Amniotic epithelial cell (primary cell): Measurements from ENCODE around the gene NAB2.

Source experiments
- DNase-seq: peaks from one replicate; pipeline ENCODE4 v3.0.0-alpha.2; 2010; ENCODE audit warnings: low read depth

NAB2 gene

DNA sequence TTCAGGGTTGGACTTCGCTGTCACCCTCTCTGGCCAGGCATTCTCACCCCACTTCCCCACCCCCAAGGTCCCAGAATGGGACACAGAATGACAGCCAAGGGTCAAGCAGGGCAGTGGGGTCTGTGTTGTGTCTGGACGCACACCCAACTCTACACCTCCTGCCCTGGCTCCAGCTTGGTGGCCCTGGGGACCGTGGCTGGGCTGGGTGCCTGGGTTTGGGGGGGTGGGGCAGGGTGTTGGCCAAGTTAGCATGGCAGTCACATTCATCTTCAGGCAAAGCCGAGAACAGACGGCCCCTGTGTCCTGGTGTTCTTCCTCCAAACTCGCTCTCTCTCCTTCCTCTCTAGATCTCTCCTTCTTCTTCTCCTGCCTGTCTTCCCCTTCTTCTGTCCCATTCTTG, 45.0 kb downstream of the NAB2 start:
- no peak for DNase-seq

DNA sequence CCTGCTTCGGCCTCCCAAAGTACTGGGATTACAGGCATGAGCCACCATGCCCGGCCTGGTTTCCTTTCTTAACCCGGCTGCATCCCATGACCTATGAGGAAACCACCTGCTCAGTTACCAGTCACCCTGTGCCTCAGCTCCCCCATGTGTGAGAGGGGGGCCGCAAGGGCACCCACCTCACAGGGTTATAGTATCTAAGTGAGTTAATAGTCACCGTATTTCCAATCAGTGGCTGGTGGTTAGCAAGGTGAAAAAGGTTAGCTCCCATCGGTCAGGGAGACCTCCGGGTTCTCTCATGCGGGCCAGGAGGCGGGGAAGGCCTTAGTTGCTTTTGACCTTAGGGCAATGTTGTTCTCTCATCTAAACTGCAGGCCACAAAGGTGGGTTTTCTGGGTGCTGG, 46.0 kb downstream of the NAB2 start:
- DNase-seq, result no peak

DNA sequence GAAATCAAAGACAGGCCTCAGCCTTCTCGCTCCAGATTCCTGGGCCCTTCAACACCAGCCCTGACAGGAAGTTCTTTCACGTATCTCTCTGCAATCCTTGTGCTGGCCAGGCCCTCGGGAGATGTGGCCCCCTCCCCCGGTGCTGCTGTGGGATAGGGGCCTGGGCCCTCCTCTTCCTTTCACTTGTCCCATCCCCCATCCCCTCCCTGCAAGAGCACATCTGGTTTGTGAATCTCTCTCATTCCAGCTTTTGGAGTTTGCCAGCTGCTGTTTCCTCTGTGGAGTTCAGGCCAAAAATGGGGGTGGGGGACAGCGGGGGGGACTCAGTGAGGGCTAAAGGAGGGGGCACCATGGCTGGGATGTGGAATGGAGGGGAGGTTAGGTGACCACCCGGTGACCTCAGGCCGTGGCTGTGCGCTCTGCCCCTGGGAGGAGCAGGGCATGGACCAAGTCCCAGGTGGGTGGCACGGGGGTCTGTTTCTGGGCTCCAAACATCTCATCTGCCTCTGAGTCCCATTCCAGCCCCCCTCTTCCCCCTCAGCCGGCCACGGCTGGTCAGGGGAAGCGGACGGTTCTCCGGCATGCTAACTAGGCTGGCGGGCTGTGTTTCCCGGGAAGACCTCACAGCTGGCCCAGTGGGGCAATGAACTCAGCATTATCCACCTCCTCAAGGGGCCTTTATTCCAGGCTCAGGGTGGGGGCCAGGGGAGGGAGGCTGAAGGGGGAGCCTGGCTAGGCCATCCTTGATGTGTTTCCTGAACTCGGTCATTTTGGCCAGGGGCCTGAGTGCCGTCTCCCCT, 46.8 kb downstream of the NAB2 start:
- DNase-seq, result no peak

DNA sequence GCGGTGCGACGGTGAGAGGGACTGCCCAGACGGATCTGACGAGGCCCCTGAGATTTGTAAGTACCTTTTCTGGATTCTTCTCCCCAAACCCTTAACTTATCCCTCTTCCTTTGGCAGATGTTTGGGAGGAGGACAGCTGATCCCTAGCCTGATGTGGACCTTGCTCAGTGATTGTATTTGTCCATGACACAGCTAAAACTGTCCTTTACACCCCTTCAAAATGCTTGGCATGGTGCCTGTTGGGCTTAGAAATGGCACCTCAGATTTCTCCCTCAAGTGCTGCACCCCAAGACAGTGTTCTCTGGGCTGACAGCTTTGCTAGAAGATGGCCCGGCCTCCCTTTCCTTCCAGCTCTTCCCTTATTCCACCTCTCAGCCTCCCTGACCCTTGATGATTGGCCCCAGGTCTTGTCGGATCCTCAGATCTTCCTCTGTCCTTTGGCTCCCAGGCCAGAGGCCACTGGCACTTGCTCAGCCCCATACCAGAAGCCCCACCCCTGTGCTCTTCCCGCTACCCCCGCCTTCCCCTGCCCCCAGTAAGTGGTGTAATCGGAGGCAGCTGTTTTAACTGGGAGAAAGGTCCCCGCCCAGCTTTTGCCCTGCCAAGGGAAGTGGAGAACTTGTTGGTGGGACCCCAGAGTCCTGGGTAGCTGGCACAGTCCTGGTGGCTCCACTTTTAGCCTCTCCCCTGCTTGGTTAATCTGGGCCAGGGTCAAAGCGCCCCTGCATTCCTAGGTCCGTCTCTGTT, 49.8 kb downstream of the NAB2 start:
- DNase-seq, result no peak

DNA sequence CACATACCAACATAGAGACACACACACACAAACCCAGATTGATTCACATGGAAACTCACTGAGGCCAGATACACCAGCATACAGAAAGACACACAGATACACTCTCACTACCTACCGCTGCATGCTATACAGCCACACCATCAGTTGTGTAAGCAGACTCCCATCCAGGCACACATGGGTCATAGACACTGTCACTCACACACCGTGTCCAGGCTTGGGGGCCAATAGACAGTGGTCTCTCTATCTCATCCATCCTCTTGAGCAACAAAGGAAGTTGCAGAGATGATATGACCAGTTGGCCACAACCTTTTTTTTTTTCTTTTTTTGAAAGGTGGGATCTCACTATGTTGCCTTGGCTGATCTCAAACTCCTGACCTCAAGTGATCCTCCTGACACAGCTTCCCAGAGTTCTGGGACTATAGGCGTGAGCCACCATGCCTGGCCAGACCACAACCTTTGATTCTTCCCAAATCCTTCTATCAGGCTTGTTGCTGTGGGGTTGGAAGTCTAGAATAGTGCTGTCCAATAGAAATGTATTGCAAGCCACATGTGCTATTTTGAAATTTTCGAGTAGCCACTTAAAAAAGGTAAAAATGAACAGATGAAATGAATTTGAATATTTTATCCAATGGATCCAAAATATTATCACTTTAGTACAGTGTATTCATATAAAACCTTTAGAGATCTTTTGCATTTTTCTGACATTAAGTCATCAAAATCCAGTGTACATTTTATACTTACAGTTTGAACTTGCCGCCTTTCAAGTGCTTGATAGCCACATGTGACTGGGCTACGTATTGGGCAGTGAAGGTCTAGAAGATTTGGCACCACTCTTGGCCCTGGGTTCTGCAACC, 51.1 kb downstream of the NAB2 start:
- DNase-seq, result peak; percentile 58

DNA sequence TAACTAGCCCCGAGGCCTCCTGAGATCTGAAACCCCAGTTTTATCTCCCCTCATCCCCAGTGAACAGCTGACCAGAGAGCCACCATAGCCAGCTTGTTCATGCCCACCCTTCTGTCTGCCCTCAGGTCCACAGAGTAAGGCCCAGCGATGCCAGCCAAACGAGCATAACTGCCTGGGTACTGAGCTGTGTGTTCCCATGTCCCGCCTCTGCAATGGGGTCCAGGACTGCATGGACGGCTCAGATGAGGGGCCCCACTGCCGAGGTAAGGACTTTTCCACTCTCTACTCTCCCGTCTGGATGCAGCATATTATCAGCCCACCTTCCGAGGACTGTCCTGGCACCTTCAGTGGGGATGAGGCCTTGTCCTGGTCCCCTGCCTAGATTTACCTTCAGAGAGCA, 52.3 kb downstream of the NAB2 start:
- DNase-seq, result no peak

DNA sequence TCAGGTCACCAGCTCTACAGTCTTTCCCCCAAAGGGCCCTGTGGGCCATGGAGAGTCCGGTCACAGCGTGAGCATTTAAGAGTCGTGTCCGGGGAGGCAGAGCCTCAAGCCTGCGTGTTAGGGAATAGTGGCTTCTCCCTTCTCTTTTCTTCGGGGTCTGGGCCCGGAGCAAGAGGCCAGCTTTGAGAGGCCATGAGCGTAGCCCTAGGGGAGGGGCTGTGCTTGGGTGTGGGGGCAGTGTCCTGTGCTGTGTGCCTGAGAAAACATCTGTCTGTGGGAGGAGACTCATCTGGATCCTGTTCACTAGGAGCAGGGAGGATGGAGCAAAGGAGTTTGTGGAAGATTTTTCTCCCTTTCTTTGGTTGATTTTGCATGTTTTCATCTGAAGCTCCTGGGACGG, 53.2 kb downstream of the NAB2 start:
- no peak for DNase-seq

DNA sequence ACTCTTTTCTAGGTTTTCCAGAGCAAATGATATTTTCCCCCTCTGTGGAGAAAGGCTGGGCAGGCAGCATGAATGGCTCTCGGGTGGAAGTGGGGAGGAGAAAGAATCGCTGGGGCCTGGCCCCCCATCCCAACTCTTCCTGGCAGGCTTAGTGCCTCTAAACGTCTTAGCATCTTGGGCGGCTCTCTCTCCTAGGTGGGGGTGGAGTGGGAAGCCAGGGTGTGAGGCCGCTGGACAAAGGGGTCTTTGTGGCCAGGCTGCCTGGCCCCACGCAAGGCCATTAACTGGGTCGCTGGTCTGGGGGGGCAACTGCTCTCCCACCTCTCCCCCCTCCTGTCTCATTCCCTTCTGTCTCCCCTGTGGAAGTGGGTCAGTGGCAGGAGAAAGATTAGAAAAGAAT, 53.8 kb downstream of the NAB2 start:
- DNase-seq, result no peak

DNA sequence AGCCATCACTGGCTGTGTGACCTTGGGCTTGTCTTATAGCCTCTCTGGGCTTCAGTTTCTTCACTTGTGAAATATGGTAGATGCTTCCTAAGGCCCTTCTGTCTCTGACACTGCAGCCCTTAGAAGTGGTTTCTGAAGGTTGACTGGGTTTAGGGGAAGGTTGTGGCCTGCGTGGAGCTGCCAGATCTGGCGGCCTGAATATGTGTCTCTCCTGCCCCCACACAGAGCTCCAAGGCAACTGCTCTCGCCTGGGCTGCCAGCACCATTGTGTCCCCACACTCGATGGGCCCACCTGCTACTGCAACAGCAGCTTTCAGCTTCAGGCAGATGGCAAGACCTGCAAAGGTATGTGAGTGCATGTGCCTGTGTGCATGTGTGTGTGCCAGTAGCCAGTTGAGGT, 54.5 kb downstream of the NAB2 start:
- DNase-seq, result no peak
